KG1 (cell line): ENCODE measurements around the gene APOBEC3C.
"Not testable (repeated sequence)": the region's sequence is repeated elsewhere in the genome, so short reads cannot be mapped to it uniquely, and the experiment has no call there.

ENCODE experiments used
- DNase-seq: peaks from one replicate; lab custom pipeline; 2025; lab: John Stamatoyannopoulos, UW

APOBEC3C gene

GRCh38 chr22:39013942-39014722 is at the start of gene APOBEC3C:
APOBEC3C (plus strand) TSS chr22:39014257; CDS start chr22:39014363, 106 bp downstream.
- DNase-seq = peak; percentile 54

DNA sequence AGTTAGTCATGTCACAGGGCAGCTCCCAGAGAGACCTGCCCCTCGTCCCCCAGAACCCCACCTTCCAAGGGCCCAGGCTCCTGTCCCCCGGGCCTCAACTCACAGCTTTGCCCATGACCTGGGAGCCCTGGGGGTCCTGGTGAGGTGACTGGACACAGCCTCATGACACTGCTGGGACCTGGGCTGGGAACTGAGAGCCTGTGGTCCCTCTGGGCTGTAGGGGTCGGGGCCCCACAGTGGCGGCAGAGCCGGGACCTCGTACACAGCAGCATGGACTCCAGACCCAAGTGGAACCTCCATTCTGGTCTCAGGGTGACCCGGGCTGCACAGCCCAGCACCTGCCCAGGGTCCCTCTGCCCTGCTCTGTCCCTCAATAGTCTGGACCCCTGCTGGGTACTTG is 49.8 kb upstream of the APOBEC3C start:
- no peak for DNase-seq

DNA sequence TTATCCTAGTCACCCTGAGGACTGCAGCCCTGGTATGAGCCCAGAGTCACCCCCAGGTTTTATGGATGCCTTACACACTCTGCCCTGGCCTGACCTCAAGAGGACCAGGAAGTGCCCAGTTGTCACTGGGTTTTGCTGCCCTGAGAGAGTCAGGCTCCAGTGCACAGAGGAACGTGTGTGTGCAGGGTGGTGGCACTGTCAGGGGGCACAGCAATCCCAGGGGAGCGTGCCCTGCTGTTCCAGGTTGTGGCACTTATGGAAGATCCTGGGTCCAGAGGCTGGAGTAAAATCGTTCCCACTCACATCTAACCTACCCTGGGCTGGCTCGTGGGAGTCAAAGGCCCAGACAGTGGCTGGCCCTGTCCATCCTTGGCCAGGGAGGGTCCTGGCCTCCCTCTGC is 49.1 kb upstream of the APOBEC3C start:
- no peak for DNase-seq

GRCh38 chr22:38965614-38966379 is 48.3 kb upstream of the APOBEC3C start:
- no peak for DNase-seq

- DNase-seq = no peak
Observed at GRCh38 chr22:38966380-38966702, 47.7 kb upstream of the APOBEC3C start.

- no peak for DNase-seq
Observed at GRCh38 chr22:38966942-38967341, 47.1 kb upstream of the APOBEC3C start.

DNA sequence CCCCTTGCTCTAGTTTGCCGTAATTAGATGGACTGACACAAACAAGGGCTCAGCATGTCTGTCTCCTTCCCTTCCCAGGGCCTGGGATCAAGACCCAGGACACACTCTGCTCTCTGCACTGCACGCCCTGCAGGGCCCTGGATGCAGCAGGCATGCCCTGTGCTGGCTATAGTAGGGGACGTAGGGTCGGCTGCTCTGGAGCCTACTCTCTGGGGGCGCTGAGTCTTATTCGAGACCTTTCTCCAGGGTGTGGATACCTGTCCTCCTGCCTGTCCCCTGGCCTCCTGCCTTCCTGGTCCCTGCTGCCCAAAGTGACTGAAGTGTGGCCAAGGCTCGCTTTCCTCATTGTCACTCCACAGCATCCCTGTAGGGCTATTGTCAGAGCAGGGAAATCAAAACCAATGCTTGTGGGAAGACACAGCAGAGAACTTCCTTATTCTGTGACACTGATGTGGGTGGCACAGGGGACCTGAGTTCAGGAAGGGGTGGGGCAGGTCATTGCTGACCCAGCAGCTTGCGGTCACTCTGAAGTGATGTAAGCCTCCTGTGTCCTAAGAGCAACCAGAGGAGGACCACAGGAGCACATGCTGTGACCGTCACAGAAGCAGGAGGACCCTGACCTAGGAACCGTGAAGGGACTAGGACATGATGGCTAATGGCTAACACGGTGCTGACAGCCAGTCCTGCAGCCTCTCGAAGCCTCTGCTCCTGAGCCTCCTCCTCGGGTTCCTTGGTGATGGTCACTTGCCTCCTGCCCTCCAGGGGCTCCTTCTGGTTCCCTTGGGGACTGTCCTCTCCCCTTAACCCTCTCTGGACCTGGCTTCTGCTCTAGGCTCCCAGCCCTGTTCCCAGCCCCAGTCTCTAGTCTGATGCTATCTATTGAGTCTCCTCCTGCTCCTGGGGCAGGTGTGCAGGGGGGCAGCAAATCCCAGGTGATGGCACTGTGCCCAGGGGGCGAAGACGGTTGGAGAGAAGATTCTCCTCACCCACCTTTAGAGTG is 46.3 kb upstream of the APOBEC3C start:
- DNase-seq = no peak

GRCh38 chr22:38968801-38969200 is 45.3 kb upstream of the APOBEC3C start:
- no peak for DNase-seq

DNA sequence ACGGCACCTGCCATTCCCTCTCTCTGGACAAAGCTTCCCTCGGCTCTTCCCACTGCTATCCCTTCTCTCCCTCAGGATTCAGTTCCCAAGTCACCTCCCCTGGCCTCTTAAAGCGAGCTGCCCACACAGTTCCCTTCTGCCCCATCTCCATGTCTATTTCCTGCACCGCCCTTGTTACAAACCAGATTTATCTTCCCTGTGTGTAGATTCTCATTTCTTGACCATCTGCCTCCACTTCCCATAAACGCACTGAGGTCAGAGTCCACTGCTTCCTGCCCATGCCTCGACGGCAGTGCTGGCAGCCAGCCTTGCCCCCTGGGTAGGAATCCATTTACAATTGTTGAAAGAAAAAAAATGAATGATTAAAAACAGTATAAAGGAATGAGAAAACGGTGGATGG is 43.5 kb upstream of the APOBEC3C start:
- DNase-seq = no peak

- DNase-seq = no peak
Observed at GRCh38 chr22:38971202-38971601, 42.9 kb upstream of the APOBEC3C start.

GRCh38 chr22:38971791-38972190 is 42.3 kb upstream of the APOBEC3C start:
- no peak for DNase-seq

GRCh38 chr22:38972558-38972957 is 41.5 kb upstream of the APOBEC3C start:
- DNase-seq = no peak

- DNase-seq = peak; percentile 45
Observed at GRCh38 chr22:38973289-38974169, 40.5 kb upstream of the APOBEC3C start.

- DNase-seq = no peak
Observed at GRCh38 chr22:38974170-38974825, 39.8 kb upstream of the APOBEC3C start.

GRCh38 chr22:38974826-38975175 is 39.3 kb upstream of the APOBEC3C start:
- no peak for DNase-seq

DNA sequence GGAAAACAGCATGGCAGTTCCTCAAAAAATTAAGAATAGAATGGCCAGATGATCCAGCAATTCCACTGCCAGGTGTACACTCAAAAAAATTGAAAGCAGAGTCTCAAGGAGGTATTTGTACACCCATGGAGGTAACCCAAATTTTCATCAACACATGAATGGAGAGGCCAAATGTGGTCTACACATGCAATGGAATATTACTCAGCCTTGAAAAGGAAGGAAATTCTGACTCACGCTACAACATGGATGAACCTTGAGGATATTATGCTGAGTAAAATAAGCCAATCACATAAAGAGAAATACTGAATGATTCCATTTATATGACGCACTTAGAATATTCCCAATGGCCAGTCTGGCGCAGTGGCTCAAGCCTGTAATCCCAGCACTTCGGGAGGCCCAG is 36.8 kb upstream of the APOBEC3C start:
- DNase-seq = not testable (repeated sequence)

- not testable (repeated sequence) for DNase-seq
Observed at GRCh38 chr22:38980587-38980986, 33.5 kb upstream of the APOBEC3C start.

- DNase-seq = no peak
Observed at GRCh38 chr22:38981005-38981991, 32.8 kb upstream of the APOBEC3C start.
